HepG2 (cell line): Measurements from ENCODE around the gene SYNM. TPM values are rescaled to one million over a fixed set of nuclear protein-coding genes. Genes with fewer than 3 reads are reported as not detected.

Source experiments
- ATAC-seq: fragments of 200-7000 bp; cut with Tn5 transposase; 3 replicates; pipeline ENCODE4 v1.9.1; 2020; ENCODE audit warnings: mild to moderate bottlenecking, moderate library complexity
- BruUV-seq: library from RNA; stranded (reverse); fragments of 400-500 nt; replicated peaks from 2 replicates; lab custom pipeline; 2021; lab: Mats Ljungman, UMichigan
- CTCF ChIA-PET: fragments of 300-600 bp; formaldehyde crosslinking; extraction: SDS; loops from one replicate; lab custom pipeline; 2021; ENCODE audit warnings: low total read pairs, inconsistent platforms, low intra/inter-chr PET ratio; lab: Yijun Ruan, JAX
- POLR2A ChIA-PET: fragments of 350-600 bp; sonication (Branson Sonifier 250); formaldehyde crosslinking; loops from one replicate; lab custom pipeline; 2020; ENCODE audit warnings: antibody characterized with exemption, inconsistent platforms; lab: Yijun Ruan, JAX
- DNase-seq: peaks from one replicate; pipeline ENCODE4 v3.0.0-alpha.2; 2015; ENCODE audit warnings: low spot score
- FAIRE-seq: peaks from 3 replicates; lab custom pipeline; 2011; peaks lifted over from hg19 to GRCh38; lab: Jason Lieb, UNC
- H2AFZ ChIP-seq: one replicate; pipeline ENCODE4 v1.6.1; 2011; ENCODE audit warnings: low read length, inconsistent platforms
- H3K27ac ChIP-seq: fragments of 300-600 bp; 3 replicates; pipeline ENCODE4 v1.8.0; 2011; ENCODE audit warnings: mixed run types, mild to moderate bottlenecking, mixed read lengths, low read length, inconsistent platforms; ENCODE audit not compliant: insufficient read depth; ENCODE audit errors: extremely low read length
- H3K27me3 ChIP-seq, 2 experiments: fragments of 200-600 bp in 1 of 2; 2 replicates in 1 of 2; 3 replicates in 1 of 2; pipeline versions ENCODE4 v1.6.0 to v1.8.0; 2011; ENCODE audit warnings: low read length in 2 of 2, mild to moderate bottlenecking in 2 of 2, moderate library complexity in 2 of 2, inconsistent platforms in 1 of 2; ENCODE audit not compliant: insufficient read depth in 2 of 2, control insufficient read depth in 1 of 2
- H3K36me3 ChIP-seq, 2 experiments: fragments of 200-600 bp in 1 of 2; replicated peaks in 1 of 2; 2 replicates in 1 of 2; 3 replicates in 1 of 2; pipeline versions ENCODE4 v1.5.1 to v1.8.0; 2011; ENCODE audit warnings: low read length in 2 of 2, inconsistent platforms in 1 of 2; ENCODE audit not compliant: insufficient read depth in 2 of 2, control insufficient read depth in 1 of 2
- H3K4me1 ChIP-seq: 2 replicates; pipeline ENCODE4 v1.5.1; 2012; ENCODE audit warnings: low read length, inconsistent platforms; ENCODE audit not compliant: insufficient read depth
- H3K4me2 ChIP-seq: 2 replicates; pipeline ENCODE4 v1.6.0; 2011; ENCODE audit warnings: low read depth, low read length, inconsistent platforms
- H3K4me3 ChIP-seq, 3 experiments: fragments of 200-600 bp in 1 of 3; sonication (generic), shearing (Covaris generic) in 1 of 3; replicated peaks in 1 of 3; 2 replicates each; pipeline ENCODE4 v1.5.1; 2011 to 2016; ENCODE audit warnings: low read length in 3 of 3, inconsistent platforms in 2 of 3, low read depth in 2 of 3, mild to moderate bottlenecking in 2 of 3, control low read depth in 1 of 3, mixed read lengths in 1 of 3; ENCODE audit not compliant: insufficient read depth in 1 of 3
- H3K79me2 ChIP-seq: one replicate; pipeline ENCODE4 v1.6.1; 2011; ENCODE audit warnings: low read length, inconsistent platforms; ENCODE audit not compliant: insufficient read depth
- H3K9ac ChIP-seq: 2 replicates; pipeline ENCODE4 v1.6.0; 2011; ENCODE audit warnings: mild to moderate bottlenecking, low read depth, low read length, inconsistent platforms; ENCODE audit not compliant: insufficient read depth
- H3K9me3 ChIP-seq: 2 replicates; pipeline ENCODE4 v1.5.1; 2012; ENCODE audit warnings: mild to moderate bottlenecking, low read length
- H4K20me1 ChIP-seq: 2 replicates; pipeline ENCODE4 v1.6.0; 2011; ENCODE audit warnings: inconsistent platforms, mild to moderate bottlenecking, low read length, moderate library complexity; ENCODE audit not compliant: insufficient read depth
- FOSL1 ChIP-seq: sonication (generic); formaldehyde crosslinking; IDR thresholded peaks from 2 replicates; pipeline ENCODE4 v1.9.0; 2021; ENCODE audit warnings: missing genetic modification reagents, borderline replicate concordance
- NFIB ChIP-seq: sonication (generic); formaldehyde crosslinking; IDR thresholded peaks from 2 replicates; pipeline ENCODE4 v1.9.0; 2021; ENCODE audit warnings: missing genetic modification reagents, mild to moderate bottlenecking, borderline replicate concordance
- NR1H2 ChIP-seq: sonication (generic); formaldehyde crosslinking; IDR thresholded peaks from 2 replicates; pipeline ENCODE4 v1.8.1; 2022; ENCODE audit warnings: low read depth, missing genetic modification reagents, borderline replicate concordance
- TMF1 ChIP-seq: sonication (generic); formaldehyde crosslinking; IDR thresholded peaks from 2 replicates; pipeline ENCODE4 v1.8.1; 2022; ENCODE audit warnings: low read depth, missing genetic modification reagents
- ZFP82 ChIP-seq: sonication (generic); formaldehyde crosslinking; IDR thresholded peaks from 2 replicates; pipeline ENCODE4 v1.5.1; 2020; ENCODE audit warnings: mild to moderate bottlenecking, missing genetic modification reagents, borderline replicate concordance
- ZNF33B ChIP-seq: sonication (generic); formaldehyde crosslinking; IDR thresholded peaks from 2 replicates; pipeline ENCODE4 v1.5.1; 2020; ENCODE audit warnings: mild to moderate bottlenecking, missing genetic modification reagents
- ZNF441 ChIP-seq: sonication (generic); formaldehyde crosslinking; IDR thresholded peaks from 2 replicates; pipeline ENCODE4 v1.7.0; 2021; ENCODE audit warnings: missing genetic modification reagents, borderline replicate concordance
- ZNF552 ChIP-seq: sonication (generic); formaldehyde crosslinking; IDR thresholded peaks from 2 replicates; pipeline ENCODE4 v1.9.0; 2022; ENCODE audit warnings: missing genetic modification reagents, mild to moderate bottlenecking, borderline replicate concordance
- ZNF674 ChIP-seq: sonication (generic); formaldehyde crosslinking; IDR thresholded peaks from 2 replicates; pipeline ENCODE4 v1.5.0; 2020; ENCODE audit warnings: low read depth, mild to moderate bottlenecking, missing genetic modification reagents
- ZNF782 ChIP-seq: sonication (generic); formaldehyde crosslinking; IDR thresholded peaks from 2 replicates; pipeline ENCODE4 v1.4.0; 2020; ENCODE audit warnings: missing genetic modification reagents, mild to moderate bottlenecking, borderline replicate concordance
- WGBS: methylation state at CpG from one replicate; pipeline ENCODE4 v1.1.6; 2017; ENCODE audit warnings: low lambda C conversion rate; 5-methylcytosine and 5-hydroxymethylcytosine counted together
- in situ Hi-C: cut with HindIII; loops from 2 replicates; pipeline ENCODE4 v1.10.0; 2017; ENCODE audit warnings: low pct_unique_long_range_greater_than_20kb; ENCODE audit not compliant: extremely low pct_ligation_motif_present
- intact Hi-C: fragments of 100-400 bp; cut with micrococcal nuclease; formaldehyde crosslinking; loops from one replicate; pipeline ENCODE4 v1.10.0; 2022; ENCODE audit not compliant: unreplicated experiment
- polyA plus RNA-seq, 8 experiments: library from polyadenylated mRNA; depleted of rRNA in 3 of 8; stranded (reverse) in 7 of 8; unstranded in 1 of 8; fragments of >200 nt; fragmentation: Illumina TruSeq in 4 of 8; extraction: Trizol in 4 of 8; gene quantifications; 2 replicates each; pipeline versions ENCODE4 v1.2.1 to v1.2.3, GENCODE V29; 2011 to 2016; ENCODE audit warnings: low read depth in 4 of 8, missing spikeins in 1 of 8, mixed read lengths in 1 of 8; ENCODE audit not compliant: insufficient read depth in 1 of 8
- total RNA-seq, 5 experiments: library from RNA; depleted of rRNA; stranded (reverse); fragments of >200 nt; fragmentation: Illumina TruSeq; extraction: Trizol; gene quantifications; 2 replicates each; pipeline ENCODE4 v1.2.3, GENCODE V29; 2016; ENCODE audit warnings: low read depth in 1 of 5
- TF ChIP-seq, protein P1 (sequence below): IDR thresholded peaks from 2 replicates; pipeline ENCODE4 v1.6.1; 2016; ENCODE audit warnings: mild to moderate bottlenecking
- TF ChIP-seq, protein P2 (sequence below), 2 experiments: sonication (generic) in 1 of 2; formaldehyde crosslinking in 1 of 2; IDR thresholded peaks; 2 replicates each; pipeline versions ENCODE4 v1.5.1 to v1.6.1; 2011 to 2020; ENCODE audit warnings: borderline replicate concordance in 1 of 2, low read depth in 1 of 2, low read length in 1 of 2, mild to moderate bottlenecking in 1 of 2, missing genetic modification reagents in 1 of 2, moderate library complexity in 1 of 2
- TF ChIP-seq, protein P3 (sequence below): sonication (generic); formaldehyde crosslinking; IDR thresholded peaks from 2 replicates; pipeline ENCODE4 v1.4.0; 2020; ENCODE audit warnings: mild to moderate bottlenecking, missing genetic modification reagents

SYNM gene
- total and polyA plus RNA-seq, 2 of the 13 experiments (the other 11 are each of a cell fraction or from before 2014, with no cell fraction given) = 1.1 to 3.7 TPM

DNA sequence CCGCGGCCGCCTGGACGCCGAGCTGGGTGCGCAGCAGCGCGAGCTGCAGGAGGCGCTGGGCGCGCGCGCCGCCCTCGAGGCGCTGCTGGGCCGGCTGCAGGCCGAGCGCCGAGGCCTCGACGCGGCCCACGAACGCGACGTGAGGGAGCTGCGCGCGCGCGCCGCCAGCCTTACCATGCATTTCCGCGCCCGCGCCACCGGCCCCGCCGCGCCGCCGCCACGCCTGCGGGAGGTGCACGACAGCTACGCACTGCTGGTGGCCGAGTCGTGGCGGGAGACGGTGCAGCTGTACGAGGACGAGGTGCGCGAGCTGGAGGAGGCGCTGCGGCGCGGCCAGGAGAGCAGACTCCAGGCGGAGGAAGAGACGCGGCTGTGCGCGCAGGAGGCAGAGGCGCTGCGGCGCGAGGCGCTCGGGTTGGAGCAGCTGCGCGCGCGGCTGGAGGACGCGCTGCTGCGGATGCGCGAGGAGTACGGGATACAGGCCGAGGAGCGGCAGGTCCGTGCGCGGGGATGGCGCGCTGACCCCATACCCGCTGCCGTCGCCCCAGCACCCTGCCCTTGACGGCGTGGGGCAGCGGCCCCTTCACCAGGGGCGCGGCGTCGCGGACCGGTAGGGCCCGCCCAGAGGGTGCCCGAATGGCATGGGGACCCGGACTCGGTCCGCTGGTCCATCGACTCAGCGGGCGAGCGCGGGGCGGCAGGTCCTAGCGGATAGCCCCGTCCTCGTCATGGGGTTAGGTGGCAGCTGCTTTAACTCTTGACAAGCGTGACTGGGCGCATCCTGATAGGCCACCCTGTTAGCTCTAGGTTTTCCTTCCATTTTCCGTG, 848 bp downstream of the SYNM start (continued):
- TF ChIP-seq, protein P1, sequence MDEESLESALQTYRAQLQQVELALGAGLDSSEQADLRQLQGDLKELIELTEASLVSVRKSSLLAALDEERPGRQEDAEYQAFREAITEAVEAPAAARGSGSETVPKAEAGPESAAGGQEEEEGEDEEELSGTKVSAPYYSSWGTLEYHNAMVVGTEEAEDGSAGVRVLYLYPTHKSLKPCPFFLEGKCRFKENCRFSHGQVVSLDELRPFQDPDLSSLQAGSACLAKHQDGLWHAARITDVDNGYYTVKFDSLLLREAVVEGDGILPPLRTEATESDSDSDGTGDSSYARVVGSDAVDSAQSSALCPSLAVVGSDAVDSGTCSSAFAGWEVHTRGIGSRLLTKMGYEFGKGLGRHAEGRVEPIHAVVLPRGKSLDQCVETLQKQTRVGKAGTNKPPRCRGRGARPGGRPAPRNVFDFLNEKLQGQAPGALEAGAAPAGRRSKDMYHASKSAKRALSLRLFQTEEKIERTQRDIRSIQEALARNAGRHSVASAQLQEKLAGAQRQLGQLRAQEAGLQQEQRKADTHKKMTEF (CRISPR knock-in tag) = no peak
- TF ChIP-seq, all 625 proteins: peak for 12

GRCh38 chr15:99106417-99107220, 1.7 kb downstream of the SYNM start:
- WGBS = 74% methylated on average over 12 of the region's 15 CpGs
- H3K4me2 ChIP-seq = no peak overlapping the region
- H3K4me3 ChIP-seq = no peak overlapping the region
- peaks cover 1 to 14% of the 10 kb centered on the region in 2 experiments; a peak in 2 of 5 replicates for H3K27me3 ChIP-seq
- CTCF ChIA-PET = no interaction called here
- DNase-seq = no peak
- H3K36me3 ChIP-seq = no peaks in the 10 kb centered on the region
- H3K79me2 ChIP-seq = no peaks in the 10 kb centered on the region
- H3K4me1 ChIP-seq = peaks cover 28% of the 10 kb centered on the region
- TF ChIP-seq, protein P2, sequence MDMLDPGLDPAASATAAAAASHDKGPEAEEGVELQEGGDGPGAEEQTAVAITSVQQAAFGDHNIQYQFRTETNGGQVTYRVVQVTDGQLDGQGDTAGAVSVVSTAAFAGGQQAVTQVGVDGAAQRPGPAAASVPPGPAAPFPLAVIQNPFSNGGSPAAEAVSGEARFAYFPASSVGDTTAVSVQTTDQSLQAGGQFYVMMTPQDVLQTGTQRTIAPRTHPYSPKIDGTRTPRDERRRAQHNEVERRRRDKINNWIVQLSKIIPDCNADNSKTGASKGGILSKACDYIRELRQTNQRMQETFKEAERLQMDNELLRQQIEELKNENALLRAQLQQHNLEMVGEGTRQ (IDR thresholded peaks at IDR 0.05; ENCODE audit: low read depth, low read length) = no peak
- TF ChIP-seq, protein P2 (CRISPR knock-in tag; IDR thresholded peaks at IDR 0.05; ENCODE audit: borderline replicate concordance) = no peak
- TF ChIP-seq ZNF782 (CRISPR knock-in tag) (no peak), NR1H2 (no peak), TMF1 (no peak), ZNF33B (CRISPR knock-in tag) (no peak), FOSL1 (CRISPR knock-in tag) (no peak), ZNF674 (CRISPR knock-in tag) (no peak), ZFP82 (CRISPR knock-in tag) (no peak), ZNF552 (CRISPR knock-in tag) (no peak), ZNF441 (CRISPR knock-in tag) (no peak), NFIB (CRISPR knock-in tag) (no peak)
- TF ChIP-seq, protein P3, sequence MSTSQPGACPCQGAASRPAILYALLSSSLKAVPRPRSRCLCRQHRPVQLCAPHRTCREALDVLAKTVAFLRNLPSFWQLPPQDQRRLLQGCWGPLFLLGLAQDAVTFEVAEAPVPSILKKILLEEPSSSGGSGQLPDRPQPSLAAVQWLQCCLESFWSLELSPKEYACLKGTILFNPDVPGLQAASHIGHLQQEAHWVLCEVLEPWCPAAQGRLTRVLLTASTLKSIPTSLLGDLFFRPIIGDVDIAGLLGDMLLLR (CRISPR knock-in tag) = no peak
- H4K20me1 ChIP-seq = no peaks in the 10 kb centered on the region
- H2AFZ ChIP-seq = no peak overlapping the region
- no peak for ATAC-seq
- no peak overlapping the region for H3K9ac ChIP-seq
- POLR2A ChIA-PET = interaction anchor here (1.8 kb wide), 1 partner anchor 8 kb away, joined by 5 read pairs; no protein-coding TSS in a partner anchor
- TSS peak; percentile 59 for BruUV-seq
- intact Hi-C loops (no loop called here), in situ Hi-C loops (no loop called here)
- FAIRE-seq = no peak
- H3K9me3 ChIP-seq = no peaks in the 10 kb centered on the region
- H3K27ac ChIP-seq = no peak overlapping the region
